Cardiac fibroblast (primary cell): Measurements from ENCODE around the gene KRTAP19-4.
"Not testable (repeated sequence)": the region's sequence is repeated elsewhere in the genome, so short reads cannot be mapped to it uniquely, and the experiment has no call there.

Source experiments
- DNase-seq, 2 donors: peaks; one replicate each; pipeline versions ENCODE4 v3.0.0 to v3.0.0-alpha.2; 2010; ENCODE audit warnings: low read depth in 2 of 2
- H3K4me3 ChIP-seq, 2 donors: replicated peaks in 1 of 2; 1 replicate in 1 of 2; 2 replicates in 1 of 2; pipeline ENCODE4 v1.5.1; 2011; ENCODE audit warnings: low read depth in 2 of 2, low read length in 2 of 2, mild to moderate bottlenecking in 2 of 2, moderate library complexity in 1 of 2
- TF ChIP-seq, protein P1 (sequence below): IDR thresholded peaks from one replicate; pipeline ENCODE4 v1.5.1; 2011; ENCODE audit warnings: low read depth, mild to moderate bottlenecking, low read length, inconsistent platforms

KRTAP19-4 gene, protein sequence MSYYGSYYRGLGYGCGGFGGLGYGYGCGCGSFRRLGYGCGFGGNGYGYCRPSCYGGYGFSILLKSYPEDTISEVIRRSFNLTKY

DNA sequence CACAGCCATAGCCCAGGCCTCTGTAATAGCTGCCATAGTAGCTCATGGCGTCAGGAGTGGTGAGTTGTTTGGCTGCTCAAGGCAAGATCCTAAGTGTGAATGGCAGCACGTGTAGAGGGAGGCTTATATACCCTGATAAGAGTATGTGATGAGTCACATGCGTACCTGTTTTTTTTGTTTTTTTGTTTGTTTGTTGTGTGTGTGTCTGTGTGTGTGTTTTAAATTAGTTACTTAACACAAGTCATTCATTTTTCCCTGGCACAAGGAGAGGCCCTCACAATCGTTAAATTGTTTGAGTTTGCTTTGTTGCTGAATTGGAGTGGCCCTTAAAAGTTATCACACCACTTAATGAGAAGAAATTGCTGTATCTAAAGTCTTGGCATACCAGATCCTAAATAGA, at the start of gene KRTAP19-4:
Gene KRTAP19-4 (minus strand): TSS at position 101 of the 400 bp plus-strand sequence. CDS start 55 bp downstream, at position 46.
- DNase-seq, result no peak
- TF ChIP-seq, protein P1, sequence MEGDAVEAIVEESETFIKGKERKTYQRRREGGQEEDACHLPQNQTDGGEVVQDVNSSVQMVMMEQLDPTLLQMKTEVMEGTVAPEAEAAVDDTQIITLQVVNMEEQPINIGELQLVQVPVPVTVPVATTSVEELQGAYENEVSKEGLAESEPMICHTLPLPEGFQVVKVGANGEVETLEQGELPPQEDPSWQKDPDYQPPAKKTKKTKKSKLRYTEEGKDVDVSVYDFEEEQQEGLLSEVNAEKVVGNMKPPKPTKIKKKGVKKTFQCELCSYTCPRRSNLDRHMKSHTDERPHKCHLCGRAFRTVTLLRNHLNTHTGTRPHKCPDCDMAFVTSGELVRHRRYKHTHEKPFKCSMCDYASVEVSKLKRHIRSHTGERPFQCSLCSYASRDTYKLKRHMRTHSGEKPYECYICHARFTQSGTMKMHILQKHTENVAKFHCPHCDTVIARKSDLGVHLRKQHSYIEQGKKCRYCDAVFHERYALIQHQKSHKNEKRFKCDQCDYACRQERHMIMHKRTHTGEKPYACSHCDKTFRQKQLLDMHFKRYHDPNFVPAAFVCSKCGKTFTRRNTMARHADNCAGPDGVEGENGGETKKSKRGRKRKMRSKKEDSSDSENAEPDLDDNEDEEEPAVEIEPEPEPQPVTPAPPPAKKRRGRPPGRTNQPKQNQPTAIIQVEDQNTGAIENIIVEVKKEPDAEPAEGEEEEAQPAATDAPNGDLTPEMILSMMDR, result no peak
- H3K4me3 ChIP-seq, result no peak within 1 kb of the TSS

DNA sequence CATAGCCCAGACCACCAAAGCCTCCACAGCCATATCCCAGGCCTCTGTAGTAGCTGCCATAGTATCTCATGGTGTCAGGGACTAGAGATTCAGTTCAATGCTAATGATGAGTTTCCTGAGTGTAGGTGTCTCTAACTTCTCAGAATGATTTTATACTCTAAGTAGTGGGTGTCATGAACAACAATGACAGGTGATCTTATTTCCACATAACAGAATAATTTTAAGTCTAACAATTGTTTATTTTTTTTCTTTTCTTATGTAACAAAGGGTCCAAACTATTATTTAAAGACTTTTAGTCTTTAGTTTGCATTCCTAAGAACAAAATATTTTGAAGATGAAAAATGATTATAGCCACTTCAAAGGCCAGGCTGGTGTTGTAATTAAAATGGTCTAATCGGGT, 44.8 kb upstream of the KRTAP19-4 start, which contains the start of gene KRTAP19-6:
Gene KRTAP19-6 (minus strand): TSS at position 101 of the 400 bp plus-strand sequence. CDS start 31 bp downstream, at position 70.
- TF ChIP-seq, protein P1, result no peak
- no peak for DNase-seq
- no peak within 1 kb of the TSS for H3K4me3 ChIP-seq

DNA sequence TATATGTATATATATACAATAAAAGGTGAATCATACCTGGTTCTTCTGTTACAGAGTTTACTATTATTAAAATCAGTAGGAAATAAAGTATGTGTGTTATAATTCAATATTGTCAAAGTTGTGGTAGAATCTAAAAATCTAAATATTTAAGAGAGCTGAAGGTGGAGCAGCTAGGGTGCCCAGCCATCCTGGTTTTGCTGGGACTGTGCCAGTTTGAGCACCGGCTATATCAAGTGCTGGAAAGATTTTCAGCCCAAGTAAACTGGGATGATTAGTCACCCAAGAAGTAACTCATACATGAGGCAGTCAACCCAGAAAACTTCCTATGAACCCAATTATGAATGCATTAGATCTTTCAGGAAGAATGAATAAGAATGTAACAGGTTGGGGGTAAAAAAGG, 21.9 kb upstream of the KRTAP19-4 start:
- DNase-seq, result no peak
- TF ChIP-seq, protein P1, result no peak
- no peak overlapping the region for H3K4me3 ChIP-seq

DNA sequence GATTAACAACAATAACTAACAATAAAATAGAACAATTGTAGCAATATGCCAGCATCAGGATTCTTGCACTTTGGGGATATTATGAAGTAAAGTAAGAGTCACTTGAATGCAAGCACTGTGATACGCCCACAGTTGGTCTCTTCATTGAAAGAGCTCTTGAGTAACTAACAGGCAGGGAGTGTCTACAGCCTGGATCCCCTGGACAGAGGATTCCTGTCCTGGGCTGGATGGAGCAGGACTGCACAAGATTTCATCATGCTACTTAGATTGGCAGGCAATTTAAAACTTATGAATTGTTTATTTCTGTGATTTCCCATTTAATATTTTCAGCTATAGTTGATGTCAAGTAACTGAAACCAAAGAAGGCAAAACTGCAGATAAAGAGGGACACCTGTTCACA, 18.7 kb upstream of the KRTAP19-4 start:
- no peak overlapping the region for H3K4me3 ChIP-seq
- DNase-seq, result no peak
- TF ChIP-seq, protein P1, result no peak

DNA sequence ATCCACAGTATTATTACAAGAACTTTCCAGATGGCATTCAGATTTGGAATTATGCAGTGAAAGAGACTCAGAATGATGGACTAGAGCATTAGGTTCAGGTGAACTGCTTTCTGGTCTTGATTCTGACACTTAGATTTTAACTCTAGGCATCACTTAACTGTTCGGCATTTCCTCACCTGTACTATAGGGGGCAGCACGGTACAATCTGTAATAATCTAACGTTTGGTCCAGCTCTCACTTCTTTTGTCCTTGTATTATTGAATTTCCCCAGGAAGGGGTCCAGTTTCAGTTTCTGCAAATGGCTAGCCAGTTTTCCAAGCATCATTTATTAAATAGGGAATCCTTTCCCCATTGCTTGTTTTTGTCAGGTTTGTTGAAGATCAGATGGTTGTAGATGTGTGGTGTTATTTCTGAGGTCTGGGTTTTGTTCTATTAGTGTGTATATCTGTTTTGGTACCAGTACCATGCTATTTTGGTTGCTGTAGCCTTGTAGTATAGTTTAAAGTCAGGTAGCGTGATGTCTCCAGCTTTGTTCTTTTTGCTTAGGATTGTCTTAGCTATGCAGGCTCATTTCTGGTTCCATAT, 8.7 kb upstream of the KRTAP19-4 start:
- H3K4me3 ChIP-seq, DNase-seq: not testable (repeated sequence)

DNA sequence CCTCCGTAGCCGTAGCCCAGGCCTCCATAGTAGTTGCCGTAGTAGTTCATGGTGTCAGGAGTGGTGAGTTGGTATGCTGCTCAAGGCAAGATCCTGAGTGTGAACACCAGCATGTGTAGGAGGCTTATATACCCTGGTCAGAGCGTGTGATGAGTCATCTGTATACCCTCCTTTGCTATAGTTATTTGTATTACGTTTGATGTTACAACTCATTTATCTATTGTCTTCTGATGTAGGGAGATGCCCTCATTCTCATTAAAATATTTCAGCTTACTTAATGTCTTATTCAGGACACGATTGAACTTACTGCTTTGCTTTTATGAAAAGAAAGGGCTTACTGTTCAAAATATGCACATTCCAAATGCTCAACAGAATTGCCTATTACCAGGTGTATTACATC, 5.1 kb upstream of the KRTAP19-4 start, which contains the start of gene KRTAP19-5:
Gene KRTAP19-5 (minus strand): TSS at position 101 of the 400 bp plus-strand sequence. CDS start 51 bp downstream, at position 50.
- no peak within 1 kb of the TSS for H3K4me3 ChIP-seq
- no peak for DNase-seq
- TF ChIP-seq, protein P1, result no peak

DNA sequence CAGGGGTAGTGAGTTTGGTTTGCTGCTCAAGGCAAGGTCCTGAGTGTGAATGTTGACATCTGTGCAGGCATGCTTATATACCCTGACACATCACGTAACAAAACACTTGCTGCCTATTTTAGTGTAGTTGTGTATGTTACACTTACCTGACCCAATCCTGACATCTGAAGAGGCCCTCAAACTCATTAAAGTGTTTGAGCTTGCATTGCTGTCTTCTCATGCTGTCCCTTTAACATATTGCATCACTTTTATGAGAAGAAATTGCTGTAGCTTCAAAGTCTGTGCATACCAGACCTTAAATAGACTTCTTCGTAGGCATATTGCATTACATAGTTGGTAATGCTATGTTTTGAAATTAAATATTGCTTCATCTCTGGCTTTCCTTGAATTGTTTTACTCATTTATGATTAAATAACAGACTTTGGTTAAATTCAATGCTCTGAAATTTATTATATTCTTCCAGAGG, 5.0 kb downstream of the KRTAP19-4 start, which contains the start of gene KRTAP19-3:
Gene KRTAP19-3 (minus strand): TSS at position 51 of the 466 bp plus-strand sequence. CDS start 56 bp downstream, outside the sequence.
- no peak for DNase-seq
- no peak within 1 kb of the TSS for H3K4me3 ChIP-seq
- TF ChIP-seq, protein P1, result no peak
